Measurements from ENCODE around the gene ACAD10. TPM values are rescaled to one million over a fixed set of nuclear protein-coding genes. Genes with fewer than 3 reads are reported as not detected.

ACAD10 gene
- total RNA-seq, result 10 to 100 TPM; 22.0 to 65.5 (median 41.9) TPM
- 10 to 100 TPM; 14.7 to 57.0 (median 31.0) TPM for polyA plus RNA-seq
- long read RNA-seq, donor 1, partial matches to known transcripts, result 0 of 4 reads
- long read RNA-seq, donor 1, other reads (novel, unspliced or antisense), result 0 of 4 reads
- long read RNA-seq, donor 2, partial matches to known transcripts, result 0 of 2 reads
- long read RNA-seq, donor 2, other reads (novel, unspliced or antisense), result 0 of 2 reads
- long read RNA-seq, donor 3, partial matches to known transcripts, result 0 of 3 reads
- long read RNA-seq, donor 3, other reads (novel, unspliced or antisense), result 0 of 3 reads
- long read RNA-seq, donor 4, full-length matches to known transcripts, result 4 of 10 reads
- long read RNA-seq, donor 4, partial matches to known transcripts, result 3 of 10 reads
- long read RNA-seq, donor 4, other reads (novel, unspliced or antisense), result 3 of 10 reads
- long read RNA-seq, donor 5, transcript ACAD10-201 (21 exons, 3,959 nt), result major isoform, 35 of 134 reads
- long read RNA-seq, donor 5, partial matches to known transcripts, result 20 of 134 reads
- long read RNA-seq, donor 5, other reads (novel, unspliced or antisense), result 74 of 134 reads
- long read RNA-seq, donor 6, partial matches to known transcripts, result 5 of 12 reads
- long read RNA-seq, donor 6, other reads (novel, unspliced or antisense), result 5 of 12 reads
- long read RNA-seq, donor 7, partial matches to known transcripts, result 0 of 1 reads
- long read RNA-seq, donor 7, other reads (novel, unspliced or antisense), result 0 of 1 reads
- long read RNA-seq, donor 8, partial matches to known transcripts, result 0 of 3 reads
- long read RNA-seq, donor 8, other reads (novel, unspliced or antisense), result 0 of 3 reads
- long read RNA-seq, donor 9, partial matches to known transcripts, result 0 of 1 reads
- long read RNA-seq, donor 9, other reads (novel, unspliced or antisense), result 0 of 1 reads
- long read RNA-seq, donor 10, partial matches to known transcripts, result 0 of 3 reads
- long read RNA-seq, donor 10, other reads (novel, unspliced or antisense), result 0 of 3 reads

DNA sequence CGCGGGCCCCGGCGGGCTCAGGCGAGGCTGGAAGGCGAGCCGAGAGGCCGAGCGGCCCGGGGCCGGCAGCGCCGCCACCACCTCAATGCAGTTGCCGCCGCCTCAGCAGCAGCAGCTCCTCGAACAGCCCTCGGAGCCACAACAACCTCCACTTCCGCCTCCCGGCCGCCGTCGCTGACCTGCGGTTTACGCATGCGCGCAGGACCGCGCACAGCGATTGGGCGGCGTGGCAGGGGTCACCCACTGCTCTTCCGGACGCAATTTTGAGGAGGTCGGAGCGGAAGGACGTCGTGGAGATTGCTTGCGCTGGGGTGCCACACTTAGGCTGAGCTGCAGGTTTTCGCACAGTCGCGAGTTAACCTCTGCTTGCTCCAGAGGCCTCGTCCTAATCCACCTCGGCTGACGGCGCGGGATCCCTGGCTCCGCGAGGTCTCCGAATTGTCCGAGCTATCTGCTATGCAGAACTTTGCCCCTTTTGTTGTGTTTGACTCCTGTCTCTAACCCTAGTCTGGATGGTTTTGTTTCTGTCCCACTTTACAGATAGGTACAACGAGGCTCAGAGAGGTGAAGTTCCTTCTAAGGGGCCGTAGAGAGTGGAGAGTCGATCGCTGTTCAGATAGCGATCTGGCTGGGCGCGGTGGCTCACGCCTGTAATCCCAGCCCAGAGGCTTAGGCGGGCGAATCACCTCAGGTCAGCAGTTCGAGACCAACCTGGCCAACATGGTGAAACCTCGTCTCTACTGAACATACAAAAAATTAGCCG is at the start of gene ACAD10, which contains the start of gene BRAP:
Gene ACAD10 (plus strand): TSS at position 243 of the 763 bp plus-strand sequence. CDS start 6,657 bp downstream, outside the sequence.
Gene BRAP (minus strand): TSS at position 146 of the 763 bp plus-strand sequence. CDS start 164 bp downstream, outside the sequence.
- intact Hi-C loops (cut with DNase I), result no loop called here
- H3K27me3 ChIP-seq, result no peaks in the 10 kb centered on the region
- peak; percentile 92 to 97 (median 94) for DNase-seq
- peak within 1 kb of the TSS; percentile 4 to 94 (median 85) for H3K27ac ChIP-seq
- TF ChIP-seq CTCF (IDR thresholded peaks at IDR 0.05), result no peak
- peak; percentile 46 to 87 for TF ChIP-seq POLR2A (IDR thresholded peaks at IDR 0.05)
- peaks cover 0 to 18% of the 10 kb centered on the region in 2 donors for H3K36me3 ChIP-seq (replicated peaks in 1 of 2)
- H3K9me3 ChIP-seq (replicated peaks in 1 of 3), result no peaks in the 10 kb centered on the region
- WGBS, 4 donors, result 0 to 2% (median 0%) methylated on average over 17 to 63 of the region's 63 CpGs
- peaks cover 16 to 32% of the 10 kb centered on the region in 2 donors for H3K4me1 ChIP-seq (replicated peaks in 1 of 2)
- peak within 1 kb of the TSS; percentile 58 to 98 (median 84) for H3K4me3 ChIP-seq

GRCh38 chr12:111636209-111636945 is 49.5 kb upstream of the ACAD10 start:
- peak; percentile 42 to 79 (median 68) for DNase-seq
- Histone ChIP-seq H3K27ac (peak overlapping the region in 4 of 5 donors; percentile 54 to 80 (median 72)), H3K4me1 (replicated peaks in 1 of 2) (peaks cover 12 to 25% of the 10 kb centered on the region in 2 donors), H3K27me3 (no peaks in the 10 kb centered on the region), H3K9me3 (replicated peaks in 1 of 3) (no peaks in the 10 kb centered on the region), H3K36me3 (replicated peaks in 1 of 2) (no peaks in the 10 kb centered on the region), H3K4me3 (no peak overlapping the region)
- 6 to 26% (median 22%) methylated on average over 16 to 19 of the region's 19 CpGs for WGBS, 4 donors
- intact Hi-C loops (cut with DNase I), result no loop called here
- TF ChIP-seq POLR2A (IDR thresholded peaks at IDR 0.05) (no peak), CTCF (IDR thresholded peaks at IDR 0.05) (no peak)

- peak overlapping the region in 1 of 5 donors; percentile 22 for H3K27ac ChIP-seq
- TF ChIP-seq POLR2A (IDR thresholded peaks at IDR 0.05) (no peak), CTCF (IDR thresholded peaks at IDR 0.05) (no peak)
- intact Hi-C loops (cut with DNase I), result no loop called here
These were observed 47.3 kb upstream of the ACAD10 start for GRCh38 chr12:111638556-111638955.

More at GRCh38 chr12:111638556-111638955, 47.3 kb upstream of the ACAD10 start:
- Histone ChIP-seq H3K36me3 (replicated peaks in 1 of 2) (peaks cover 0 to 6% of the 10 kb centered on the region in 2 donors), H3K4me1 (replicated peaks in 1 of 2) (peaks cover 12 to 41% of the 10 kb centered on the region in 2 donors), H3K27me3 (no peaks in the 10 kb centered on the region), H3K4me3 (no peak overlapping the region), H3K9me3 (replicated peaks in 1 of 3) (no peaks in the 10 kb centered on the region)
- 51 to 76% (median 59%) methylated on average over 6 of the region's 6 CpGs for WGBS, 4 donors
- no peak for DNase-seq

Measured in adrenal gland (tissue), 19 donors.